Cardiac septum (tissue), 1 donor: ENCODE measurements around the gene PCDHGB4. TPM values are rescaled to one million over a fixed set of nuclear protein-coding genes. Genes with fewer than 3 reads are reported as not detected.
"Not testable (repeated sequence)": the region's sequence is repeated elsewhere in the genome, so short reads cannot be mapped to it uniquely, and the experiment has no call there.

ENCODE experiments used
- DNase-seq: peaks from one replicate; pipeline ENCODE4 v3.0.0-alpha.2; 2020; ENCODE audit warnings: low spot score
- intact Hi-C: fragments of 100-400 bp; cut with DNase I; formaldehyde crosslinking; loops from one replicate; pipeline ENCODE4 v1.14.0; 2022
- total RNA-seq: library from RNA; stranded (reverse); fragmentation: NEBNext Ultra II Directional; extraction: Animal tissue kit (Norgen Biotek cat#: 25700); gene quantifications from one replicate; pipeline ENCODE4 v1.2.1, GENCODE V29; 2021
- donor health status: DM: no; HTN: no; CAD: no.

The PCDHGB4 gene
- total RNA-seq, 1 donor from 2014 or later = 12.5 TPM

GRCh38 chr5:141363952-141364660 is 23.4 kb upstream of the PCDHGB4 start, which contains the start of gene PCDHGA5:
PCDHGA5 (plus strand) TSS chr5:141364162; CDS start chr5:141364331, 169 bp downstream.
- peak; percentile 49 for DNase-seq
- intact Hi-C loops = no loop called here

- intact Hi-C loops = no loop called here
- no peak for DNase-seq
These were observed 21.2 kb upstream of the PCDHGB4 start for GRCh38 chr5:141366016-141366896.

- DNase-seq = peak; percentile 74
- intact Hi-C loops = loop anchor here (2.0 kb wide), 1 partner anchor 21 kb away; no protein-coding TSS in a partner anchor
These were observed 17.3 kb upstream of the PCDHGB4 start, which contains the start of gene PCDHGB3 for GRCh38 chr5:141369994-141370848. PCDHGB3 (plus strand) TSS chr5:141370242; CDS start chr5:141370395, 153 bp downstream.

- intact Hi-C loops = loop anchor here (2.0 kb wide), 1 partner anchor 19 kb away; no protein-coding TSS in a partner anchor
- no peak for DNase-seq
These were observed 15.7 kb upstream of the PCDHGB4 start for GRCh38 chr5:141371572-141372475.

- DNase-seq = no peak
- intact Hi-C loops = no loop called here
These were observed 13.7 kb upstream of the PCDHGB4 start, which contains the start of gene PCDHGA6 for GRCh38 chr5:141373673-141374317. PCDHGA6 (plus strand) TSS chr5:141373891; CDS start chr5:141374084, 193 bp downstream.

GRCh38 chr5:141374627-141375026 is 12.9 kb upstream of the PCDHGB4 start:
- intact Hi-C loops = no loop called here
- no peak for DNase-seq

GRCh38 chr5:141375444-141376155 is 11.9 kb upstream of the PCDHGB4 start:
- intact Hi-C loops, DNase-seq: not testable (repeated sequence)

GRCh38 chr5:141382469-141383294 is 4.8 kb upstream of the PCDHGB4 start, which contains the start of gene PCDHGA7:
PCDHGA7 (plus strand) TSS chr5:141382742; CDS start chr5:141382900, 158 bp downstream.
- intact Hi-C loops = no loop called here
- no peak for DNase-seq

GRCh38 chr5:141383345-141383744 is 4.2 kb upstream of the PCDHGB4 start:
- intact Hi-C loops = no loop called here
- no peak for DNase-seq

GRCh38 chr5:141384471-141385267 is 2.8 kb upstream of the PCDHGB4 start:
- no peak for DNase-seq
- intact Hi-C loops = no loop called here

- intact Hi-C loops = no loop called here
- no peak for DNase-seq
These were observed 1.2 kb downstream of the PCDHGB4 start for GRCh38 chr5:141388661-141389060.

GRCh38 chr5:141389153-141390042 is 1.9 kb downstream of the PCDHGB4 start:
- intact Hi-C loops = loop anchor here (2.0 kb wide), 1 partner anchor 19 kb away; the partner anchor contains the start of gene PCDHGB3
- DNase-seq = no peak

GRCh38 chr5:141392429-141393198 is 5.1 kb downstream of the PCDHGB4 start, which contains the start of gene PCDHGA8:
PCDHGA8 (plus strand) TSS chr5:141392633; CDS start chr5:141392814, 181 bp downstream.
- intact Hi-C loops = no loop called here
- DNase-seq = no peak

GRCh38 chr5:141393267-141393666 is 5.8 kb downstream of the PCDHGB4 start:
- no peak for DNase-seq
- intact Hi-C loops = no loop called here
